HepG2 (cell line): ENCODE results near the gene DNASE1. TPM values are rescaled to one million over a fixed set of nuclear protein-coding genes. Genes with fewer than 3 reads are reported as not detected.
A peak's percentile ranks its signal among the peaks of the same experiment; 100 is the strongest.

Experiments
- ATAC-seq: fragments of 200-7000 bp; cut with Tn5 transposase; 3 replicates; pipeline ENCODE4 v1.9.1; 2020; ENCODE audit warnings: mild to moderate bottlenecking, moderate library complexity
- BruUV-seq: library from RNA; stranded (reverse); fragments of 400-500 nt; replicated peaks from 2 replicates; lab custom pipeline; 2021; lab: Mats Ljungman, UMichigan
- CTCF ChIA-PET: fragments of 300-600 bp; formaldehyde crosslinking; extraction: SDS; loops from one replicate; lab custom pipeline; 2021; ENCODE audit warnings: low total read pairs, inconsistent platforms, low intra/inter-chr PET ratio; lab: Yijun Ruan, JAX
- POLR2A ChIA-PET: fragments of 350-600 bp; sonication (Branson Sonifier 250); formaldehyde crosslinking; loops from one replicate; lab custom pipeline; 2020; ENCODE audit warnings: antibody characterized with exemption, inconsistent platforms; lab: Yijun Ruan, JAX
- DNase-seq: peaks from one replicate; pipeline ENCODE4 v3.0.0-alpha.2; 2015; ENCODE audit warnings: low spot score
- FAIRE-seq: peaks from 3 replicates; lab custom pipeline; 2011; peaks lifted over from hg19 to GRCh38; lab: Jason Lieb, UNC
- H2AFZ ChIP-seq: one replicate; pipeline ENCODE4 v1.6.1; 2011; ENCODE audit warnings: low read length, inconsistent platforms
- H3K27ac ChIP-seq: fragments of 300-600 bp; 3 replicates; pipeline ENCODE4 v1.8.0; 2011; ENCODE audit warnings: mixed run types, mild to moderate bottlenecking, mixed read lengths, low read length, inconsistent platforms; ENCODE audit not compliant: insufficient read depth; ENCODE audit errors: extremely low read length
- H3K27me3 ChIP-seq, 2 experiments: fragments of 200-600 bp in 1 of 2; 2 replicates in 1 of 2; 3 replicates in 1 of 2; pipeline versions ENCODE4 v1.6.0 to v1.8.0; 2011; ENCODE audit warnings: low read length in 2 of 2, mild to moderate bottlenecking in 2 of 2, moderate library complexity in 2 of 2, inconsistent platforms in 1 of 2; ENCODE audit not compliant: insufficient read depth in 2 of 2, control insufficient read depth in 1 of 2
- H3K36me3 ChIP-seq, 2 experiments: fragments of 200-600 bp in 1 of 2; replicated peaks in 1 of 2; 2 replicates in 1 of 2; 3 replicates in 1 of 2; pipeline versions ENCODE4 v1.5.1 to v1.8.0; 2011; ENCODE audit warnings: low read length in 2 of 2, inconsistent platforms in 1 of 2; ENCODE audit not compliant: insufficient read depth in 2 of 2, control insufficient read depth in 1 of 2
- H3K4me1 ChIP-seq: 2 replicates; pipeline ENCODE4 v1.5.1; 2012; ENCODE audit warnings: low read length, inconsistent platforms; ENCODE audit not compliant: insufficient read depth
- H3K4me2 ChIP-seq: 2 replicates; pipeline ENCODE4 v1.6.0; 2011; ENCODE audit warnings: low read depth, low read length, inconsistent platforms
- H3K4me3 ChIP-seq, 3 experiments: fragments of 200-600 bp in 1 of 3; sonication (generic), shearing (Covaris generic) in 1 of 3; replicated peaks in 1 of 3; 2 replicates each; pipeline ENCODE4 v1.5.1; 2011 to 2016; ENCODE audit warnings: low read length in 3 of 3, inconsistent platforms in 2 of 3, low read depth in 2 of 3, mild to moderate bottlenecking in 2 of 3, control low read depth in 1 of 3, mixed read lengths in 1 of 3; ENCODE audit not compliant: insufficient read depth in 1 of 3
- H3K79me2 ChIP-seq: one replicate; pipeline ENCODE4 v1.6.1; 2011; ENCODE audit warnings: low read length, inconsistent platforms; ENCODE audit not compliant: insufficient read depth
- H3K9ac ChIP-seq: 2 replicates; pipeline ENCODE4 v1.6.0; 2011; ENCODE audit warnings: mild to moderate bottlenecking, low read depth, low read length, inconsistent platforms; ENCODE audit not compliant: insufficient read depth
- H3K9me3 ChIP-seq: 2 replicates; pipeline ENCODE4 v1.5.1; 2012; ENCODE audit warnings: mild to moderate bottlenecking, low read length
- H4K20me1 ChIP-seq: 2 replicates; pipeline ENCODE4 v1.6.0; 2011; ENCODE audit warnings: inconsistent platforms, mild to moderate bottlenecking, low read length, moderate library complexity; ENCODE audit not compliant: insufficient read depth
- ARNTL ChIP-seq: sonication (generic); formaldehyde crosslinking; IDR thresholded peaks from 2 replicates; pipeline ENCODE4 v1.4.0; 2020; ENCODE audit warnings: mild to moderate bottlenecking, missing genetic modification reagents
- CENPX ChIP-seq: sonication (generic); formaldehyde crosslinking; IDR thresholded peaks from 2 replicates; pipeline ENCODE4 v1.9.0; 2021; ENCODE audit warnings: mild to moderate bottlenecking, missing genetic modification reagents, moderate library complexity
- FIP1L1 ChIP-seq: fragments of 200-400 bp; formaldehyde crosslinking; IDR thresholded peaks from 2 replicates; pipeline ENCODE4 v1.6.1; 2018; ENCODE audit warnings: low read depth, mild to moderate bottlenecking, low read length, moderate library complexity, borderline replicate concordance; ENCODE audit not compliant: insufficient read depth
- FOXK1 ChIP-seq: sonication (generic); formaldehyde crosslinking; IDR thresholded peaks from 2 replicates; pipeline ENCODE4 v1.4.0; 2020; ENCODE audit warnings: low read depth, missing genetic modification reagents, borderline replicate concordance
- HDAC2 ChIP-seq: sonication (generic); formaldehyde crosslinking; IDR thresholded peaks from 2 replicates; pipeline ENCODE4 v1.4.0; 2020; ENCODE audit warnings: missing genetic modification reagents
- HNRNPK ChIP-seq: fragments of 200-400 bp; formaldehyde crosslinking; IDR thresholded peaks from 2 replicates; pipeline ENCODE4 v1.6.1; 2018; ENCODE audit warnings: low read length, low read depth, moderate library complexity, mild to moderate bottlenecking; ENCODE audit not compliant: poor library complexity, severe bottlenecking
- NFYB ChIP-seq: sonication (generic); formaldehyde crosslinking; IDR thresholded peaks from 2 replicates; pipeline ENCODE4 v1.4.0; 2020; ENCODE audit warnings: missing genetic modification reagents
- POGZ ChIP-seq: sonication (generic); formaldehyde crosslinking; IDR thresholded peaks from 2 replicates; pipeline ENCODE4 v1.4.0; 2020; ENCODE audit warnings: mild to moderate bottlenecking, missing genetic modification reagents
- TAF15 ChIP-seq: fragments of 200-400 bp; formaldehyde crosslinking; IDR thresholded peaks from one replicate; pipeline ENCODE4 v1.6.1; 2018; ENCODE audit warnings: mild to moderate bottlenecking, low read depth, low read length; ENCODE audit not compliant: poor library complexity, severe bottlenecking
- TBL1XR1 ChIP-seq: fragments of 150-350 bp; IDR thresholded peaks from 2 replicates; pipeline ENCODE4 v1.6.1; 2014; ENCODE audit warnings: borderline replicate concordance, low read length; ENCODE audit not compliant: partially characterized antibody
- ZFAT ChIP-seq: sonication (generic); formaldehyde crosslinking; conservative IDR thresholded peaks from 2 replicates; pipeline ENCODE4 v1.8.1; 2023; ENCODE audit warnings: missing genetic modification reagents, inconsistent platforms
- ZNF180 ChIP-seq: sonication (generic); formaldehyde crosslinking; IDR thresholded peaks from 2 replicates; pipeline ENCODE4 v1.4.0; 2020; ENCODE audit warnings: low read depth, missing genetic modification reagents, borderline replicate concordance
- ZNF205 ChIP-seq: IDR thresholded peaks from 2 replicates; pipeline ENCODE4 v1.6.1; 2018; ENCODE audit warnings: missing biosample characterization, missing genetic modification reagents
- WGBS: methylation state at CpG from one replicate; pipeline ENCODE4 v1.1.6; 2017; ENCODE audit warnings: low lambda C conversion rate; 5-methylcytosine and 5-hydroxymethylcytosine counted together
- in situ Hi-C: cut with HindIII; loops from 2 replicates; pipeline ENCODE4 v1.10.0; 2017; ENCODE audit warnings: low pct_unique_long_range_greater_than_20kb; ENCODE audit not compliant: extremely low pct_ligation_motif_present
- intact Hi-C: fragments of 100-400 bp; cut with micrococcal nuclease; formaldehyde crosslinking; loops from one replicate; pipeline ENCODE4 v1.10.0; 2022; ENCODE audit not compliant: unreplicated experiment
- polyA plus RNA-seq, 8 experiments: library from polyadenylated mRNA; depleted of rRNA in 3 of 8; stranded (reverse) in 7 of 8; unstranded in 1 of 8; fragments of >200 nt; fragmentation: Illumina TruSeq in 4 of 8; extraction: Trizol in 4 of 8; gene quantifications; 2 replicates each; pipeline versions ENCODE4 v1.2.1 to v1.2.3, GENCODE V29; 2011 to 2016; ENCODE audit warnings: low read depth in 4 of 8, missing spikeins in 1 of 8, mixed read lengths in 1 of 8; ENCODE audit not compliant: insufficient read depth in 1 of 8
- total RNA-seq, 5 experiments: library from RNA; depleted of rRNA; stranded (reverse); fragments of >200 nt; fragmentation: Illumina TruSeq; extraction: Trizol; gene quantifications; 2 replicates each; pipeline ENCODE4 v1.2.3, GENCODE V29; 2016; ENCODE audit warnings: low read depth in 1 of 5
- TF ChIP-seq, protein P1 (sequence below): sonication (generic); formaldehyde crosslinking; IDR thresholded peaks from 2 replicates; pipeline ENCODE4 v1.5.0; 2020; ENCODE audit warnings: mild to moderate bottlenecking, missing genetic modification reagents, moderate library complexity
- TF ChIP-seq, protein P2 (sequence below): sonication (generic); formaldehyde crosslinking; IDR thresholded peaks from 2 replicates; pipeline ENCODE4 v1.4.0; 2020; ENCODE audit warnings: missing genetic modification reagents

The DNASE1 gene
- total and polyA plus RNA-seq, 2 of the 13 experiments (the other 11 are each of a cell fraction or from before 2014, with no cell fraction given), result 7.1 to 11.1 TPM

DNA sequence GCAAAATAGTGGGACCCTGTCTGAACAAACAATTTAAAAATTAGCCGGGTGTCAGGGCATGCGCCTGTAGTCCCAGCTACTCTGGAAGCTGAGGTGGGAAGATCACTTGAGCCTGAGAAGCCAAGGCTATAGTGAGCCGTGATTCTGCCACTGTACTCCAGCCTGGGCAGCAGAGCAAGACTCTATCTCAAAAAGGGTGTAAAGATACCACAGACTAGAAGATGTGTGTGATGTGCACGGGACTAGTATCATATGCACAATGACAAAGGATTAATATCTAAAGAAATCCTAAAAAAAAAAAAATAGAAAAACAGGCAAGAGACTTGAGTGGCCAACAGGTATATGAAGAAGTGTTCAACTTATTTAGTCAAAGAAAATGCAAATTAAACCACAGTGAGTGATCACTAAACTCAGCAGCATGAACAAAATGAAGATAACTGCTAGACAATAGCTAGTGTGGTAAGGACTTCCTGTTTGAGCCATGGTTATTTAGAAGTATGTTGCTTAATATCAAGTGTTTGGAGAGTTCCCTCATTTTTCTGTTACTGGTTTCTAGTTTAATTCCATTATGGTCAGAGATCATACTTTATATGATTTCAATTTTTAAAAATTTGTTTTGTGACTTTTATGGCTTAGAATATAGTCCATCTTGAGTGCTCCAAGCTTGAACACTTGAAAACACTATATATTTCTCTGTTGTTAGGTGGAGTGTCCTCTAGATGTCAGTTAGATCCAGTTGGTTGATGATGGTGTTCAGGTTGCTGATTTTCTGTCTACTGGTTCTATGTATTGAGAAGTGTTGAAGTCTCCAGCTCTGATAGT is 28.4 kb upstream of the DNASE1 start (continued):
- TF ChIP-seq, protein P1, sequence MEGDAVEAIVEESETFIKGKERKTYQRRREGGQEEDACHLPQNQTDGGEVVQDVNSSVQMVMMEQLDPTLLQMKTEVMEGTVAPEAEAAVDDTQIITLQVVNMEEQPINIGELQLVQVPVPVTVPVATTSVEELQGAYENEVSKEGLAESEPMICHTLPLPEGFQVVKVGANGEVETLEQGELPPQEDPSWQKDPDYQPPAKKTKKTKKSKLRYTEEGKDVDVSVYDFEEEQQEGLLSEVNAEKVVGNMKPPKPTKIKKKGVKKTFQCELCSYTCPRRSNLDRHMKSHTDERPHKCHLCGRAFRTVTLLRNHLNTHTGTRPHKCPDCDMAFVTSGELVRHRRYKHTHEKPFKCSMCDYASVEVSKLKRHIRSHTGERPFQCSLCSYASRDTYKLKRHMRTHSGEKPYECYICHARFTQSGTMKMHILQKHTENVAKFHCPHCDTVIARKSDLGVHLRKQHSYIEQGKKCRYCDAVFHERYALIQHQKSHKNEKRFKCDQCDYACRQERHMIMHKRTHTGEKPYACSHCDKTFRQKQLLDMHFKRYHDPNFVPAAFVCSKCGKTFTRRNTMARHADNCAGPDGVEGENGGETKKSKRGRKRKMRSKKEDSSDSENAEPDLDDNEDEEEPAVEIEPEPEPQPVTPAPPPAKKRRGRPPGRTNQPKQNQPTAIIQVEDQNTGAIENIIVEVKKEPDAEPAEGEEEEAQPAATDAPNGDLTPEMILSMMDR (CRISPR knock-in tag), result 0 out of 2 replicates have a peak, but pooled peaks have one; percentile 17

DNA sequence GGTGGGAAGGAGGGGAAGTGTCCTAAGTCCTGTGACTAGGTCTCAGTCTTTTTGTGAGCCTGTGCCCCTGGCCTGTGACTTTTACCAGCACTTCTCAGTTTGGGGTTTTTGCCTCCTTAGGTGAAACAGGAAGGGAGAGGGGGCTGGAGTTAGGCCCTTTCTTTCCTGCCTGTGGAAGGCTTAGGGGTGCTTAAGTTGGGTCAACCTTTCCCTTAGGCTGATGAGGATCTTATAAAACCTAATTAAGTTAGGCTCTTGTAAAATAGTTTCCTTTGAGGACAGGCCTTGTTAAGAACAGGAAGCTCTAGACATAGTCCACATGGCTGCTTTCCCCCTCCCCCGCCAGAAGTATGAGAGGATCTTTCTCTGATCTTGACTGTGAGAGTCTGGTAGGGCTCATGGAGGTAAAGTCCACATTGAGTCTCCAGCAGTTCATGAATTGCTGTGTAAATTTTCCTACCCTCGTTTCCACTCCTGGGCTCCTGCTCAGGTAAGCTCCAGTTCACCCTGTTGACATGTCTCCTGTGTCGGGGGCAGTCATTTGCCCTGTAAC is 17.0 kb upstream of the DNASE1 start:
- Histone ChIP-seq H3K4me1 (peaks cover 47% of the 10 kb centered on the region), H3K79me2 (peaks cover 6% of the 10 kb centered on the region), H3K9ac (peak overlapping the region; percentile 59), H3K27ac (peak overlapping the region; percentile 70), H3K4me2 (peak overlapping the region; percentile 74), H2AFZ (peak overlapping the region; percentile 22), H4K20me1 (no peaks in the 10 kb centered on the region), H3K27me3 (no peaks in the 10 kb centered on the region), H3K9me3 (no peaks in the 10 kb centered on the region), H3K4me3 (no peak overlapping the region), H3K36me3 (peaks cover 0 to 2% of the 10 kb centered on the region in 2 experiments; a peak in 1 of 5 replicates)
- FAIRE-seq, result peak; percentile 79
- 21% methylated on average over 3 of the region's 3 CpGs for WGBS
- intact Hi-C loops (no loop called here), in situ Hi-C loops (no loop called here)
- peak; percentile 51 for ATAC-seq
- BruUV-seq, result no TSS peak
- peak; percentile 60 for DNase-seq
- POLR2A ChIA-PET, result interaction anchor here (1.1 to 1.4 kb wide), 4 partner anchors 9 to 237 kb away, joined by 3 to 9 read pairs (median 4); partner anchors contain the start of genes DNASE1, ZNF174 and ZSCAN32
- CTCF ChIA-PET, result no interaction called here
- 0 out of 2 replicates have a peak, but pooled peaks have one; percentile 28 for TF ChIP-seq ZNF205 (CRISPR knock-in tag)
- TF ChIP-seq ZNF180, result no peak
- TF ChIP-seq FIP1L1, result no peak
- TF ChIP-seq HDAC2 (CRISPR knock-in tag), result peak; percentile 61; the same call in 1 of the 2 replicates
- TF ChIP-seq TAF15, result no peak
- TF ChIP-seq ZFAT (CRISPR knock-in tag), result no peak
- no peak for TF ChIP-seq HNRNPK
- TF ChIP-seq FOXK1 (CRISPR knock-in tag), result no peak
- no peak for TF ChIP-seq NFYB
- no peak for TF ChIP-seq TBL1XR1
- no peak for TF ChIP-seq ARNTL (CRISPR knock-in tag)
- no peak for TF ChIP-seq CENPX
- 0 out of 2 replicates have a peak, but pooled peaks have one; percentile 20 for TF ChIP-seq POGZ (CRISPR knock-in tag)
- TF ChIP-seq, protein P2, sequence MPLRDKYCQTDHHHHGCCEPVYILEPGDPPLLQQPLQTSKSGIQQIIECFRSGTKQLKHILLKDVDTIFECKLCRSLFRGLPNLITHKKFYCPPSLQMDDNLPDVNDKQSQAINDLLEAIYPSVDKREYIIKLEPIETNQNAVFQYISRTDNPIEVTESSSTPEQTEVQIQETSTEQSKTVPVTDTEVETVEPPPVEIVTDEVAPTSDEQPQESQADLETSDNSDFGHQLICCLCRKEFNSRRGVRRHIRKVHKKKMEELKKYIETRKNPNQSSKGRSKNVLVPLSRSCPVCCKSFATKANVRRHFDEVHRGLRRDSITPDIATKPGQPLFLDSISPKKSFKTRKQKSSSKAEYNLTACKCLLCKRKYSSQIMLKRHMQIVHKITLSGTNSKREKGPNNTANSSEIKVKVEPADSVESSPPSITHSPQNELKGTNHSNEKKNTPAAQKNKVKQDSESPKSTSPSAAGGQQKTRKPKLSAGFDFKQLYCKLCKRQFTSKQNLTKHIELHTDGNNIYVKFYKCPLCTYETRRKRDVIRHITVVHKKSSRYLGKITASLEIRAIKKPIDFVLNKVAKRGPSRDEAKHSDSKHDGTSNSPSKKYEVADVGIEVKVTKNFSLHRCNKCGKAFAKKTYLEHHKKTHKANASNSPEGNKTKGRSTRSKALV, result no peak
